Muscle layer of duodenum (tissue), 2 donors: ENCODE data around the gene DNAJC17.

Source experiments
- H3K27ac ChIP-seq: one replicate; pipeline ENCODE4 v1.7.0; 2013; ENCODE audit warnings: mild to moderate bottlenecking, low read length
- H3K27me3 ChIP-seq: one replicate; pipeline ENCODE4 v1.7.0; 2013; ENCODE audit warnings: low read depth, mild to moderate bottlenecking, control low read depth, low read length
- H3K36me3 ChIP-seq, 2 donors: one replicate each; pipeline ENCODE4 v1.7.0; 2013; ENCODE audit warnings: low read length in 2 of 2, control low read depth in 1 of 2, mild to moderate bottlenecking in 1 of 2; ENCODE audit not compliant: insufficient read depth in 2 of 2, control insufficient read depth in 1 of 2
- H3K4me1 ChIP-seq, 2 donors: one replicate each; pipeline ENCODE4 v1.7.0; 2013; ENCODE audit warnings: low read length in 2 of 2, mild to moderate bottlenecking in 2 of 2, control low read depth in 1 of 2, moderate library complexity in 1 of 2; ENCODE audit not compliant: insufficient read depth in 2 of 2, control insufficient read depth in 1 of 2
- H3K4me3 ChIP-seq, 2 donors: one replicate each; pipeline ENCODE4 v1.7.0; 2013; ENCODE audit warnings: low read length in 2 of 2, low read depth in 1 of 2, mild to moderate bottlenecking in 1 of 2
- H3K9me3 ChIP-seq, 2 donors: one replicate each; pipeline ENCODE4 v1.7.0; 2013; ENCODE audit warnings: low read length in 2 of 2, control low read depth in 1 of 2, mild to moderate bottlenecking in 1 of 2; ENCODE audit not compliant: control insufficient read depth in 1 of 2
- donor health status: healthy.

DNAJC17 gene

GRCh38 chr15:40746916-40747418 lies 60.3 kb downstream of the DNAJC17 start:
- Histone ChIP-seq H3K9me3 (no peaks in the 10 kb centered on the region), H3K4me1 (no peaks in the 10 kb centered on the region), H3K27ac (no peak overlapping the region), H3K27me3 (no peaks in the 10 kb centered on the region), H3K4me3 (no peak overlapping the region), H3K36me3 (peaks cover 21 to 84% of the 10 kb centered on the region in 2 donors)

- H3K27ac ChIP-seq: no peak overlapping the region
These were observed 62.5 kb downstream of the DNAJC17 start for GRCh38 chr15:40744815-40745152.

GRCh38 chr15:40743921-40744814 lies 63.1 kb downstream of the DNAJC17 start:
- Histone ChIP-seq H3K4me1 (no peaks in the 10 kb centered on the region), H3K27me3 (no peaks in the 10 kb centered on the region), H3K36me3 (peaks cover 16 to 71% of the 10 kb centered on the region in 2 donors), H3K27ac (no peak overlapping the region), H3K4me3 (no peak overlapping the region), H3K9me3 (no peaks in the 10 kb centered on the region)

More at GRCh38 chr15:40744815-40745152, 62.5 kb downstream of the DNAJC17 start:
- Histone ChIP-seq H3K9me3 (no peaks in the 10 kb centered on the region), H3K4me1 (no peaks in the 10 kb centered on the region), H3K36me3 (peaks cover 11 to 71% of the 10 kb centered on the region in 2 donors), H3K4me3 (no peak overlapping the region), H3K27me3 (no peaks in the 10 kb centered on the region)

- Histone ChIP-seq H3K27ac (no peak overlapping the region), H3K36me3 (peaks cover 23 to 72% of the 10 kb centered on the region in 2 donors), H3K9me3 (no peaks in the 10 kb centered on the region), H3K27me3 (no peaks in the 10 kb centered on the region), H3K4me3 (no peak overlapping the region), H3K4me1 (no peaks in the 10 kb centered on the region)
These were observed 63.8 kb downstream of the DNAJC17 start for GRCh38 chr15:40743485-40743901.

GRCh38 chr15:40739854-40740253 lies 67.4 kb downstream of the DNAJC17 start:
- H3K4me3 ChIP-seq: no peak overlapping the region
- H3K27me3 ChIP-seq: no peaks in the 10 kb centered on the region
- no peaks in the 10 kb centered on the region for H3K9me3 ChIP-seq
- no peaks in the 10 kb centered on the region for H3K4me1 ChIP-seq
- H3K36me3 ChIP-seq: peaks cover 47 to 79% of the 10 kb centered on the region in 2 donors
- H3K27ac ChIP-seq: no peak overlapping the region

DNA sequence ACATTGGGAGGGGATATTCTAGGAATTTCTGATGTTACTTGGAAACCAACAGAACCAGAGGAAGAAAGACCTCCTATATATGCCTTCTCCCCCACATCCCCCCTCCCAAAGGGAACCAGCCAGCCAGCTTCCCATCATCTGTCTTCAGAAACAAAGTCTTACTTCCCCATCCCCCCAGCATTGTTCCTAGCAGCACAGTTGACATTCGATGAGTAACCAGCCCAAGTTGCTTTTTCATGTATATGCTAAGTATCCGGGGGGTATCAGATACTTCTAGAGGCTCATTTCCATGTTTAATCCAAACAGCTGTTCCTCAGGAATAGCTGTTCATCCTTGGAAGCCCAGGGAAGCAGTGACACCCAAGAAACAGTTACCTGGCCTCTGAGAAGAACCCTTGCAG lies 68.2 kb downstream of the DNAJC17 start:
- no peak overlapping the region for H3K27ac ChIP-seq
- peaks cover 41 to 79% of the 10 kb centered on the region in 2 donors for H3K36me3 ChIP-seq
- H3K27me3 ChIP-seq: no peaks in the 10 kb centered on the region
- no peaks in the 10 kb centered on the region for H3K4me1 ChIP-seq
- H3K9me3 ChIP-seq: no peaks in the 10 kb centered on the region
- H3K4me3 ChIP-seq: no peak overlapping the region

DNA sequence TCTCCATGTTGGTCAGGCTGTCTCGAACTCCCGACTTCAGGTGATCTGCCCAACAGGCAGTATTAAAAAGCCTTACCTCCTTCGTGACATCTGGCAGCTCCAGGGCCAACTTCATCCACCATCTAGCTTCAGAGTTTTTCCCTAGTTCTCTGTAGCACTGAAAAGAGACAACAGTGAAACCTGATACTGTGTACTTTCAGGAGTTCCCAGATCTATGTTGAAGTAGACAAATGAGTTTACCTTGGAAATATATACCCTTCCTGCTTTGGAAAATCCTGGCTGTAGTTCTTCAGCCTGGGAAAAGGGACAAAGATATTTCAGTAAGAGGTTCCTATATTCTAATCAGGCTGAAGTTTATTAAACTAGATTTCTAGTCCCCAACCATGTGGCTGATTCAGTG lies 70.2 kb downstream of the DNAJC17 start:
- Histone ChIP-seq H3K4me1 (no peaks in the 10 kb centered on the region), H3K9me3 (no peaks in the 10 kb centered on the region), H3K36me3 (peaks cover 41 to 59% of the 10 kb centered on the region in 2 donors), H3K27ac (no peak overlapping the region), H3K27me3 (no peaks in the 10 kb centered on the region), H3K4me3 (no peak overlapping the region)

GRCh38 chr15:40736575-40736974 lies 70.7 kb downstream of the DNAJC17 start:
- Histone ChIP-seq H3K36me3 (peaks cover 41 to 58% of the 10 kb centered on the region in 2 donors), H3K9me3 (no peaks in the 10 kb centered on the region), H3K27ac (no peak overlapping the region), H3K4me1 (no peaks in the 10 kb centered on the region), H3K27me3 (no peaks in the 10 kb centered on the region), H3K4me3 (no peak overlapping the region)

- Histone ChIP-seq H3K36me3 (peaks cover 6 to 19% of the 10 kb centered on the region in 2 donors), H3K27ac (no peak overlapping the region), H3K4me1 (no peaks in the 10 kb centered on the region), H3K27me3 (no peaks in the 10 kb centered on the region), H3K9me3 (no peaks in the 10 kb centered on the region), H3K4me3 (no peak overlapping the region)
These were observed 76.2 kb downstream of the DNAJC17 start for GRCh38 chr15:40731034-40731433.

DNA sequence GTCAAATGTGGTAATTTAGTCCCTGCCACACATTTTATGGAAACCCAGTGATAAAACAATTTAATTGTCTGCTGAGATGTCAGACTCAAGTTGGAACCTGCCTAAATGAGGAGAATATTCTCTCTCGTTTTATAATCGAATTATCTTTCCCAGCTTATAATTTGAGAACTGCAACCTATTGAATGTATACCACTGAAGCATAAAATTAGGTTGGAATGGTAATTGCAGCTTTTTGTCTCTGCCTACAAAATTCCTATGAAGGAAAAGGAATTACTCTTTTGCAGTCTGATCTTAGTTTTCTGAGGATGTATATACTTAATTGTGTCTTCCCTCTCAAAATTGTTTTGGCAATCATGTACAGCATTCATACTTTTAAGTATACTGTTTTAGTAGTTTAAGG lies 83.4 kb downstream of the DNAJC17 start:
- Histone ChIP-seq H3K4me1 (no peaks in the 10 kb centered on the region), H3K4me3 (no peak overlapping the region), H3K27ac (no peak overlapping the region), H3K36me3 (no peaks in the 10 kb centered on the region), H3K9me3 (no peaks in the 10 kb centered on the region), H3K27me3 (no peaks in the 10 kb centered on the region)

DNA sequence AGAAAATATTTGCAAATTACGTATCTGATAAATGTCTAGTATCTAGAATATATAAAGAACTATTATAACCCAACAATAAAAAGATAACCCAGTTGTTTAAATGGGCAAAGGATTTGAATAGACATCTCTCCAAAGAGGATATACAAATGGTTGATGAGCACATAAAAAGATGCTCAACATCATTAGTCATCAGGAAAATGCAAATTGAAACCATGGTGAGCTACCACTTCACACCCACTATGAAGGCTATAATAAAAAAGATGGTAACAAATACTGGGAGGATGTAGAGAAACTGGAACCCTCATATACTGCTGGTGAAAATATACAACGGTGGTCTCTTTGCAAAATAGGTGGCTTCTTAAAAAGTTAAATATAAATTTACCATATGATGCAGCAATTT lies 84.3 kb downstream of the DNAJC17 start:
- Histone ChIP-seq H3K27me3 (no peaks in the 10 kb centered on the region), H3K36me3 (no peaks in the 10 kb centered on the region), H3K4me1 (no peaks in the 10 kb centered on the region), H3K4me3 (no peak overlapping the region), H3K9me3 (no peaks in the 10 kb centered on the region), H3K27ac (no peak overlapping the region)
